Nephron (organoid): ENCODE results near the gene ARL14EPL.

Source experiments
- H3K27ac Mint-ChIP-seq, 3 experiments: 2 replicates each; pipeline ENCODE4 v1.8.0; 2020; ENCODE audit warnings: mixed read lengths in 3 of 3, mild to moderate bottlenecking in 2 of 3, moderate library complexity in 1 of 3
- H3K27me3 Mint-ChIP-seq: 2 replicates; pipeline ENCODE4 v1.8.0; 2021; ENCODE audit warnings: low read depth, mild to moderate bottlenecking, moderate library complexity, mixed read lengths
- H3K36me3 Mint-ChIP-seq: 2 replicates; pipeline ENCODE4 v1.8.0; 2020; ENCODE audit warnings: low read depth, mixed read lengths
- H3K4me1 Mint-ChIP-seq: 2 replicates; pipeline ENCODE4 v1.8.0; 2020; ENCODE audit warnings: mixed read lengths
- H3K4me3 Mint-ChIP-seq, 3 experiments: 2 replicates each; pipeline ENCODE4 v1.8.0; 2020; ENCODE audit warnings: mild to moderate bottlenecking in 3 of 3, mixed read lengths in 3 of 3, moderate library complexity in 2 of 3
- H3K9me3 Mint-ChIP-seq: 2 replicates; pipeline ENCODE4 v1.8.0; 2020; ENCODE audit warnings: mixed read lengths
- CTCF ChIP-seq, 3 experiments: fragments of 200-600 bp; sonication (generic); IDR thresholded peaks; one replicate each; pipeline ENCODE4 v1.5.0; 2021; ENCODE audit warnings: antibody characterized with exemption in 3 of 3; ENCODE audit not compliant: unreplicated experiment in 3 of 3

Gene ARL14EPL

DNA sequence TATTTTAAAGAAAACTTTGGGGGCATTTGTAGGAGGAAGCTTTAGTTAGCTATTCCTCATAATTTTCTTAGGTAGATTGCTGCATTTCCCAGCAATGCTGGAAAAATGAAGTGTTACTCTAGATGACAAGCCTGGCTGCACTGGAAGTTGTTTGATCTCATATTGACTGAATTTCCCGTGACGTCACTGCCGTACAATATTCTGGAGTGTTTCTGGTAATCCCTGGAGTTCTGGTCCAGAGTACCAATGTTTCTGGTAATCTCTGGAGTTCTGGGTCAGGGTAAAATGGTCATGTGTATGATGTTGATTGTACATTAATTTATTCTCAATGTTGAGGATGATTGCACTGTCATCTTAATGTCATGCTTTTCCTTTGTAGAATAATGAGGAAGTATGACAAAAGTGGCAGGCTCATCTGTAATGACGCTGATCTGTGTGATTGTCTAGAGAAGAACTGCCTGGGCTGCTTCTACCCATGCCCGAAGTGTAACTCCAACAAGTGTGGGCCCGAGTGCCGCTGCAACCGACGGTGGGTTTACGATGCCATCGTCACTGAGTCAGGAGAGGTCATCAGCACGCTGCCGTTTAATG, 26.2 kb downstream of the ARL14EPL start:
- H3K9me3 Mint-ChIP-seq: peaks cover 2% of the 10 kb centered on the region
- no peak for TF ChIP-seq CTCF (IDR thresholded peaks at IDR 0.05; ENCODE audit: unreplicated experiment in 3 of 3)
- H3K4me3 Mint-ChIP-seq: no peak overlapping the region
- H3K4me1 Mint-ChIP-seq: no peaks in the 10 kb centered on the region
- no peaks in the 10 kb centered on the region for H3K36me3 Mint-ChIP-seq
- no peak overlapping the region for H3K27ac Mint-ChIP-seq
- H3K27me3 Mint-ChIP-seq: no peaks in the 10 kb centered on the region

- peaks cover 8% of the 10 kb centered on the region for H3K27me3 Mint-ChIP-seq
- no peaks in the 10 kb centered on the region for H3K9me3 Mint-ChIP-seq
- H3K4me1 Mint-ChIP-seq: no peaks in the 10 kb centered on the region
- H3K36me3 Mint-ChIP-seq: no peaks in the 10 kb centered on the region
- no peak overlapping the region for H3K4me3 Mint-ChIP-seq
- H3K27ac Mint-ChIP-seq: no peak overlapping the region
- no peak for TF ChIP-seq CTCF (IDR thresholded peaks at IDR 0.05; ENCODE audit: unreplicated experiment in 3 of 3)
Observed at GRCh38 chr5:116062352-116062751, 30.1 kb downstream of the ARL14EPL start.

DNA sequence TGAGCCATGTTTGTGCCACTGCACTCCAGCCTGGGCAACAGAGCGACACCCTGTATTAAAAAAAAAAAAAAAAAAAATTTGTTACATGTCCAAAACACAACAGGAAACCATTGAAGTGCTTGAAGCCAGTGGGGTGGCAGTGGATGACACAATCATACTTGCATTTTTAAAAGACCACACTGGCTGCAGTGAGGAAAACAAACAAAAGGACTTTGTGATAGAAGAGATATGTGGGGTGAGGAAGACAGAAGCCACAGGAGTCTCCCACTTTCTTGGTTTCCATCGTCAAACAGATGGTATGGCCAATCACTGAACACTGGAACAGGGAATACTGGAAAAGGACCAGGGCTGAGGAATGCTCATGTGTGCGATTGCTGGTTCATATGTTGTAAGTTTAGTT, 31.7 kb downstream of the ARL14EPL start:
- Mint-ChIP-seq H3K27me3 (peaks cover 8% of the 10 kb centered on the region), H3K4me1 (peaks cover 5% of the 10 kb centered on the region), H3K36me3 (no peaks in the 10 kb centered on the region), H3K27ac (no peak overlapping the region), H3K9me3 (no peaks in the 10 kb centered on the region), H3K4me3 (no peak overlapping the region)
- TF ChIP-seq CTCF (IDR thresholded peaks at IDR 0.05; ENCODE audit: unreplicated experiment in 3 of 3): no peak

DNA sequence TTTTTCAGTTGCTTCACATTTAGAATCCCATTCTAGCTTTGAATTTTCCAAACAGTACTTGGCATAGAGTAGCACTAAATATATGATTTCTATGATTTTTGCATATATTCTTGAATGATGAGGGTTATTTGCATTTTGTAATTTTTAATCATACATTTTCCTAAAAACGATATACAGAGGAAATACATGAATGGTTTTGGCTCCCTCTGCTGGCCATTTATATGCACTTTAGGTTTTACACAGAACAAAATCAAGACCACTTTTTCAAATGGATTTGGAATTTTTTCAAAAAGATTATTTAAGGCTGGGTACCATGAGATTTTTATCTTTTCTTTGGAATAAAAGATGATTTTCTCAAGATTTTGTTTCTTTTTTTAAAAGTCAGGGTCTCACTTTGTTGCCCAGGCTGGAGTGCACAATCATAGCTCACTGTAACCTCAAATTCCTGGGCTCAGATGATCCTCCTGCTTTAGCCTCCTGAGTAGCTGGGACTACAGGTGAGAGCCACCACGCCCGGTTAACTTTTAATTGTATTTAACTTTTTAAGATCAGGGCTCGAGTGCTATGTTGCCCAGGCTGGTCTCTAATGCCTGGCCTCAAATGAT, 35.9 kb downstream of the ARL14EPL start:
- peak; percentile 80 to 89 (median 87) for TF ChIP-seq CTCF (IDR thresholded peaks at IDR 0.05; ENCODE audit: unreplicated experiment in 3 of 3)
- H3K27ac Mint-ChIP-seq: peak overlapping the region in 2 of 3 experiments; percentile 48 to 71
- peaks cover 8% of the 10 kb centered on the region for H3K27me3 Mint-ChIP-seq
- H3K36me3 Mint-ChIP-seq: no peaks in the 10 kb centered on the region
- peak overlapping the region in 1 of 3 experiments; percentile 1 for H3K4me3 Mint-ChIP-seq
- H3K4me1 Mint-ChIP-seq: peaks cover 5% of the 10 kb centered on the region
- H3K9me3 Mint-ChIP-seq: no peaks in the 10 kb centered on the region

DNA sequence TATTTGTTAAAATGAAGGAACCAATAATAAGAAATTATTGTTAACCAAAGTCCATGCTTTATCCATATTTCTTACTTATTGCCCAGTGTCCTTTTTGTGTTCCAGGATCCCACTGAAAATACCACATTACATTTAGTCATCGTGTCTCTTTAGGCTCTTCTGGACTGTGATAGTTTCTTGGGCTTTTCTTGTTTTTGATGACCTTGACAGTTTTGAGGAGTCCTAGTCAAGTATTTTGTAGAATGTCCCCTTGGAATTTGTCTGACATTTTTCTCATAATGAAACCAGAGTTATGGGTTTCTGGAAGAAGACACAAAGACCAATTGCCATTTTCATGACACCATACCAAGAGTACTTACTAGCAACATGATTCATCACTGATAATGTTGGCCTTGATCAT, 38.9 kb downstream of the ARL14EPL start:
- TF ChIP-seq CTCF (IDR thresholded peaks at IDR 0.05; ENCODE audit: unreplicated experiment in 3 of 3): no peak
- no peaks in the 10 kb centered on the region for H3K9me3 Mint-ChIP-seq
- H3K27me3 Mint-ChIP-seq: peaks cover 3% of the 10 kb centered on the region
- no peak overlapping the region for H3K27ac Mint-ChIP-seq
- H3K4me3 Mint-ChIP-seq: no peak overlapping the region
- no peaks in the 10 kb centered on the region for H3K36me3 Mint-ChIP-seq
- peaks cover 5% of the 10 kb centered on the region for H3K4me1 Mint-ChIP-seq
